ENCODE measurements around the gene RGS3. TPM values are rescaled to one million over a fixed set of nuclear protein-coding genes. Genes with fewer than 3 reads are reported as not detected.

Gene RGS3
- total RNA-seq, 4 donors from 2014 or later, result 16.2 to 75.6 (median 54.9) TPM

DNA sequence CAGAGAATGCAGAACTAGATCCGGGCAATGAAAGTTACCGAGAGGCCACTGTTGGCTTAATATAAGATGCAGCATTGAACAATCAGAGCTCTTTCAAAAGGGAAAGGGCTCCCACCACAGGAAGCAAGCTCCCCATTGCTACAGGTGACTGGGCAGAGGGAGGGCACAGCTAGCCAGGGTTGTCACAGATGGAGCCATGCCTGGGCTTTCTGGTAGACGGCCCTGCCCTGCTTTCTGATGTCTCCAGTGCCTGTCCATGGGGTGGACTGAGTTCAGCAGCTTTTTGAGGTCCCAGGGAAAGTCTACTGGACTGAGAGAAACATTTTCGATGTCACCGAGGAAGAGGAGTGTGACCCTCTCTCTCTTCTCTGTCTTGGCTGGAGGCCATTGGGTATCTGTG, 14.1 kb downstream of the RGS3 start:
- intact Hi-C loops (cut with DNase I; ENCODE audit: low total_unique reads), result no loop called here
- no peak for DNase-seq
- no peak for TF ChIP-seq POLR2A (IDR thresholded peaks at IDR 0.05)
- TF ChIP-seq, protein P1, sequence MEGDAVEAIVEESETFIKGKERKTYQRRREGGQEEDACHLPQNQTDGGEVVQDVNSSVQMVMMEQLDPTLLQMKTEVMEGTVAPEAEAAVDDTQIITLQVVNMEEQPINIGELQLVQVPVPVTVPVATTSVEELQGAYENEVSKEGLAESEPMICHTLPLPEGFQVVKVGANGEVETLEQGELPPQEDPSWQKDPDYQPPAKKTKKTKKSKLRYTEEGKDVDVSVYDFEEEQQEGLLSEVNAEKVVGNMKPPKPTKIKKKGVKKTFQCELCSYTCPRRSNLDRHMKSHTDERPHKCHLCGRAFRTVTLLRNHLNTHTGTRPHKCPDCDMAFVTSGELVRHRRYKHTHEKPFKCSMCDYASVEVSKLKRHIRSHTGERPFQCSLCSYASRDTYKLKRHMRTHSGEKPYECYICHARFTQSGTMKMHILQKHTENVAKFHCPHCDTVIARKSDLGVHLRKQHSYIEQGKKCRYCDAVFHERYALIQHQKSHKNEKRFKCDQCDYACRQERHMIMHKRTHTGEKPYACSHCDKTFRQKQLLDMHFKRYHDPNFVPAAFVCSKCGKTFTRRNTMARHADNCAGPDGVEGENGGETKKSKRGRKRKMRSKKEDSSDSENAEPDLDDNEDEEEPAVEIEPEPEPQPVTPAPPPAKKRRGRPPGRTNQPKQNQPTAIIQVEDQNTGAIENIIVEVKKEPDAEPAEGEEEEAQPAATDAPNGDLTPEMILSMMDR (IDR thresholded peaks at IDR 0.05), result no peak
- no peaks in the 10 kb centered on the region for H3K36me3 ChIP-seq
- H3K9me3 ChIP-seq, result no peaks in the 10 kb centered on the region
- H3K27ac ChIP-seq, result no peak overlapping the region
- H3K4me3 ChIP-seq, result no peak overlapping the region
- no peaks in the 10 kb centered on the region for H3K27me3 ChIP-seq
- no peaks in the 10 kb centered on the region for H3K4me1 ChIP-seq

DNA sequence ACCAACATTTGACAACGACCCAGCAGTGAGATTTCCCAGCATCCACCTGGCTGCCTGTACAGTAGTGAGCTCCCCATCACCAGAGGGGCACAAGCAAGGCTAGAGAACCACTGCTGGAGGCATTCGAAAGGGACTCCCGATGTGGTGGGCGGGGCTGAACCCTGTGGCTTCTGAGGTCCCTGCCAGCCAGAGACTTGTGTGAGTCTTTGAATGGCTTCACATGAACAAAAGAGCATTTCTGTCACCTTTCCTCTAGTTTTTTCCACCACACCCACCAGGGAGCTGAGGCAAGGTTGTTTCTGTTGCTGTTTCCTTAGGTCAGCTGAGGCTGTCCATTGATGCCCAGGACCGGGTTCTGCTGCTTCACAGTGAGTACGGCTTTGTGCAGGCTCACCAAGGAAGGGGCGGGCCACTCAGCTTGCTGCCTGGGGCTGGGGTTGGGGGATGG, 15.7 kb downstream of the RGS3 start:
- no peak for TF ChIP-seq POLR2A (IDR thresholded peaks at IDR 0.05)
- TF ChIP-seq, protein P1 (IDR thresholded peaks at IDR 0.05), result no peak
- no peak for DNase-seq
- no peaks in the 10 kb centered on the region for H3K27me3 ChIP-seq
- H3K36me3 ChIP-seq, result no peaks in the 10 kb centered on the region
- intact Hi-C loops (cut with DNase I; ENCODE audit: low total_unique reads), result no loop called here
- H3K27ac ChIP-seq, result no peak overlapping the region
- H3K4me1 ChIP-seq, result peaks cover 0 to 8% of the 10 kb centered on the region in 2 donors
- H3K4me3 ChIP-seq, result no peak overlapping the region
- H3K9me3 ChIP-seq, result no peaks in the 10 kb centered on the region

DNA sequence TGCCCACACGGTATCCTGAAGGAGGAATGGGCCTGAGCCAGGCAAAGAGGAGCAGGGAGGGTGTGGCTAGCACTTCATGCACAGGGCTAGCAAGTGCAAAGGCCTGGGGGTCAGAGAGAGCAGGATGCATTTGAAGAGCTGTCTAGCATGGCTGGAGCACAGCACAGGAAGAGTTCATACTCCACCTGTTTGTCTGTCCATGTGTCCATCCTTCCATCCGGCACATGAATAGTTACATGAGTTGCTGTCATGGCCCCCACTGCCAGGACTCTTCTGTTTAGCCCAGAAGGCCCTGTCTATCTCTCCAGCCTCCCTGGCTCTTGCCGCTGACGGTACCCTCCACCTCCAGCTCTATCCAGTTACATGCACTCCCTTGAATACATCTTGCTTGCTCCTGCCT, 17.1 kb downstream of the RGS3 start:
- no peak overlapping the region for H3K27ac ChIP-seq
- H3K4me3 ChIP-seq, result no peak overlapping the region
- no peaks in the 10 kb centered on the region for H3K9me3 ChIP-seq
- H3K36me3 ChIP-seq, result no peaks in the 10 kb centered on the region
- TF ChIP-seq, protein P1 (IDR thresholded peaks at IDR 0.05), result no peak
- no peak for TF ChIP-seq POLR2A (IDR thresholded peaks at IDR 0.05)
- peaks cover 0 to 8% of the 10 kb centered on the region in 2 donors for H3K4me1 ChIP-seq
- no peaks in the 10 kb centered on the region for H3K27me3 ChIP-seq
- intact Hi-C loops (cut with DNase I; ENCODE audit: low total_unique reads), result no loop called here
- DNase-seq, result no peak

DNA sequence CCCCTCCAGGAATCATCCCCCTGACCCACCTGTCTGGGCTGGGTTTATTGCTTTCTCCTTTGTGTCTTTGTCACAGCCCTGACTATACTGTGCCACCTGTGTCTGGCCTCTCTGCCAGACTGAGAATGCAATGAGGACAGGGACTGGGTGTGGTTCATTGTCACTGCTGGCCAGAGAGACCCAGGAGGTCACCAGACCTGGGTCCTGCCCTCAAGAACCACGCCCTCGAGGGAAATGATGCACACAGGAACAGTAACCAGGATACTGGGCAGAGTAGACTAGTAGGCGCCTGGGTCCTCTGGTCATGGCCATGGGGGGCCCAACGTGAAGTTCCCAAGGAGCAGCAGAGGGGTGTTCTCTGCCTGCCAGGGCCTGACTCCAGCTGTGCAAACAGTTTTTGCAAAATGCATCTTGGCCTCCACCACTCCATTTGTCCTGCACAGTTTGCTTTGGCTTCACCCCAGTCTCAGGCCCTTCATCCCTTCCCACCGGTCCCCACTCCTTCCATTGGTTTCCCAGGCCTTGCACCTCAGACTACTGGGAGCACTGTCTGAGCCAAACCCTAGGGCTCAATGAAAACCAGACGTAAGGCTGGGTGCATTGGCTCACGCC, 17.8 kb downstream of the RGS3 start:
- TF ChIP-seq, protein P1 (IDR thresholded peaks at IDR 0.05), result no peak
- Histone ChIP-seq H3K9me3 (no peaks in the 10 kb centered on the region), H3K4me3 (no peak overlapping the region), H3K27ac (no peak overlapping the region), H3K4me1 (peaks cover 0 to 8% of the 10 kb centered on the region in 2 donors), H3K36me3 (no peaks in the 10 kb centered on the region), H3K27me3 (no peaks in the 10 kb centered on the region)
- DNase-seq, result no peak
- intact Hi-C loops (cut with DNase I; ENCODE audit: low total_unique reads), result no loop called here

DNA sequence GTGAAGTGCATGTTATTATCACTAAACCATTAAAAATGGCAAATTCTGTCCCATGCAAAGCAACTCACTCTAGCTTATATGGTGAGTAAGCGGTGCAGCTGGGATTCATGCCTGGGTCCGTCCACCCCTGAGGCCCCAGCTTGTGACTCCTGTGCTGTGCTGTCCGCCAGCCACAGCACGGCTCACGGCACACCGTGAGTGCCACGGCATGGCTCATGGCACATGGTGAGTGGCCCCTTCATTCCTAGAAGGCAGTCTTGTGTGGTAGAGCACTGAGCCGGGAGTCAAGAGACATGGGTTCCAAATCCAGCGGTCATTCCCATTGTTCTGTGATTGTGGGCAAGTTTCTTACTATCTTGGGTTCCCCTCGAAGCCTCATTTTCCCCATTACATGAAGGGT, 18.8 kb downstream of the RGS3 start:
- TF ChIP-seq, protein P1 (IDR thresholded peaks at IDR 0.05), result no peak
- no peak for TF ChIP-seq POLR2A (IDR thresholded peaks at IDR 0.05)
- Histone ChIP-seq H3K27ac (no peak overlapping the region), H3K4me1 (peaks cover 0 to 8% of the 10 kb centered on the region in 2 donors), H3K9me3 (no peaks in the 10 kb centered on the region), H3K4me3 (no peak overlapping the region), H3K36me3 (no peaks in the 10 kb centered on the region), H3K27me3 (no peaks in the 10 kb centered on the region)
- intact Hi-C loops (cut with DNase I; ENCODE audit: low total_unique reads), result no loop called here
- DNase-seq, result no peak
